ENCODE data around the gene ALDOC.
"Not testable (repeated sequence)": the region's sequence is repeated elsewhere in the genome, so short reads cannot be mapped to it uniquely, and the experiment has no call there.

Gene ALDOC

GRCh38 chr17:28576758-28577465, at the start of gene ALDOC:
Gene ALDOC, minus strand, starts transcription at chr17:28576895. Its CDS starts 1,363 bp downstream, at chr17:28575532.
- peak; percentile 89 for DNase-seq (ENCODE audit: low spot score)

DNA sequence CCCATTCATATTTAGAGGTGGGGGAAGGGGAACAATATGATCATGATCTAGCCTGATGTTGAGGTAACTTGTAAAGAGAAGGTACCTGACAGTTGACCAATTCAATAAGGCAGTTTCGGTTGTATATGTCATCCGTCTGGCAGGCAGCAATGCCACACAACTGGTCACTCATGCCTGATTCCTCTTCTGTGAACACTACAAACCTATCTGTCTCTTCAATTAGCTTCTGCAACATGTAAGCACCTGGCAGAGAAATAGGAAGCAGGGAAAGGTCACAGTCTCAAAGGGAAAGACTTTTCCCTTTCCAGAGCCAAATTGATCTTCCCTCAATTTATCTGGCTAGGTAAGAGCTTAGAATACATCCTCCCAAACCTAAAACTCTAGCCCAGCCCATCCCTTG, 47.5 kb upstream of the ALDOC start:
- DNase-seq (ENCODE audit: low spot score), result no peak

DNA sequence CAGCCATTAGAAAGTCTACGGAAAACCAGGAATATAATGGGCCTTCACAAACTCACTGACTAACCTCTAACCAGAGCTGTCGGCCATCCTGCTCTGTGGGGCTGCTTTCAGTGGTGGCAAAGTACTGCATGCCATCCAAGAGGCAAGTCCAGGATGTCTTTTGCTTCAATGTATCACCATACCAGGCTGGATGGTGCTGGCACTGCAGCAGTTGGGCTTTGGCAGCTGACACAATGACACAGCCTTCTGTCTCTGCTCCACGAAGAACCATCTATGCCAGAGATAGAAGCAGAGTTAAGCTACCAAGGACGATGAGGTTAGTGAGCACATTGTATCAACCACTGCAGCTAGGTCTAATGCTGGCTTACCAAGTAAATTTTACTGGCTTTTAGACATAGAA, 47.0 kb upstream of the ALDOC start:
- DNase-seq (ENCODE audit: low spot score), result no peak

DNA sequence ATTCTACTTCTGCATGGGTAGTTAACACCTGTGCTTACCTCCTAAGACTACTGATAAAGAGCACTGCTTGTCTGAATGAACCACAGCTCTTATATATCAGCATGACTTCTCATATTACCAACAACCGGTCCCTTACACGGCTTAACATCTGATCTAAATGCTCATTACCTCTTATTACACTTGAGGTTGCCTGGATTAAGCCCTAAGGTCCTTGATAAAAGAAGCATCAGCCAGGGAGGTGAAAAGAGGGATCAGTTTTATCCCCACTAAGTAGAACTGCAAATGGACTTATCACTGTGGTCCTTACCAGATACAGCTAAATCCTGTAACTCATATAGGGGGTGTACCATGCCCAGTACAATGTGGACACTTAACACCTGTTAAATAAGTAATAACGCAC, 45.5 kb upstream of the ALDOC start:
- no peak for DNase-seq (ENCODE audit: low spot score)

DNA sequence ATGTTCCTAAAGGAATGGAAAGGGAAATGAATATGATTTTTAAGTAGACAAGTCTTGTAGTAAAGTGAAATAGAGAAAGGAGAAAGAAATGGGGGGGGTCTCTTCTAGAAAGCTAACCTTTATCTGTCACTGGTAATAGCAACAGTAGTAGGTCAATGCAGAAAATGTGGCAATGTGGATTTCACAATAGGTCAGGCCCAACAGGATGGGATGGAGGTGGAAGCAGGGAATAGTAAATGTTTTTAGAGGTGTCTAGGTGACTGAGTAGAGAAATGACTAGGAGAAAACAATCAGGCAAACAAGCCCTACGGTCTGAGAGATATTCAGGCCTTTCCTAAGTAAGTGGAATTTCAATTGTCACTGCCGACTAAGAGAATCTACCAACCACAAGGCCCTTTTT, 43.3 kb upstream of the ALDOC start:
- no peak for DNase-seq (ENCODE audit: low spot score)

- DNase-seq (ENCODE audit: low spot score), result no peak
Observed at GRCh38 chr17:28618464-28618863, 41.8 kb upstream of the ALDOC start.

- DNase-seq (ENCODE audit: low spot score), result no peak
Observed at GRCh38 chr17:28616281-28616680, 39.6 kb upstream of the ALDOC start.

- no peak for DNase-seq (ENCODE audit: low spot score)
Observed at GRCh38 chr17:28615260-28615940, 38.7 kb upstream of the ALDOC start.

DNA sequence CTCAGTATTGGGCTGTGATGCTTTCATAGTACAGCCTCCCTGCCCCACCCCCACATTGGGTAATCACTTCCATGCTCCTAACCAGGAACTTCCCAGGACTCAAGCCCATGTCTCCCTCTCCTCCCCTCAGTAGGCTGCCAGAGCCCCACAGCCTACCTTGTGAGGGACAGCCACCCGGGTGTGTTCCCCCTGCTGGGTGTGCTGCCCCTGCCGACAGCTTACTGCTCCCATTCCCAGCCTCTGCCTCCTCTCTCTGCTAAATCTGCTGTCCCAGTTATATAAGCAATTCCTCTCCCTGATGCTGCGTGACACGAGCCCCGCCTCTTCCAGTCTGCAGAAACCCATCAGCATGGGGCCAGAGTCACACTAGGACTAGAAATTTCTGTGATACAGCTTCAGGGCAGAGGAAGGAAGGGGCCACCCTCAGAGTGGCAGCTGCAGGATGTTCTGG, 37.3 kb upstream of the ALDOC start, which contains the start of gene RSKR:
RSKR (minus strand) TSS at position 255 of the 451 bp plus-strand sequence; CDS start at position 231, 24 bp downstream.
- no peak for DNase-seq (ENCODE audit: low spot score)

GRCh38 chr17:28612936-28613872, 36.5 kb upstream of the ALDOC start:
- DNase-seq (ENCODE audit: low spot score), result peak; percentile 25

- DNase-seq (ENCODE audit: low spot score), result no peak
Observed at GRCh38 chr17:28612531-28612930, 35.8 kb upstream of the ALDOC start.

- no peak for DNase-seq (ENCODE audit: low spot score)
Observed at GRCh38 chr17:28610376-28610775, 33.7 kb upstream of the ALDOC start.

GRCh38 chr17:28604031-28604430, 27.3 kb upstream of the ALDOC start:
- DNase-seq (ENCODE audit: low spot score), result not testable (repeated sequence)

GRCh38 chr17:28599311-28600184, 22.9 kb upstream of the ALDOC start:
- peak; percentile 80 for DNase-seq (ENCODE audit: low spot score)

DNA sequence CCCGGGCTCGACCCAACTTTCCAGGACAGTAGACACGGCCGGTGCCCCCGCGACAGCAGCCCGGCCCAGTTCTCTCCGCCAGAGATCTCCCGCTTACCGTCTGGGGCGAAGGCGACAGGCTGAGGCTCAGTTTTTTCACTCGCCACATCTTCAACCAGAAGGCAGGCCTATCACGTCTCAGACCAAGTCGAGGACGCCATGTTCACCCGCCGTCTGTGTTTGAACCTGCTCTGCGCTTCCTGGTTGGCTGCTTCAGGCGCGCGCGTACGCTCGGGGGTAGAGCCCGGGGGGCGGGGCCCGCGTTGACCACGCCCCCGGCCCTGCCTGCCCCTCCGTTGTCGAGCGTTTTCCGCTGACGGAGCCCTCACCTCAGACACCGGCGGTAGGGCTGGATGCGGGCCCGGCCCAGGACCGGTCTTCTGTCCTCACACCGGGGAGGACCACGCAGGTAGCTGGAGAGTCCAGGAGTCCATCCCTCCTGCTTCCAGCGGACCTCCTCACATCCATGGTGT, 22.2 kb upstream of the ALDOC start, which contains the start of gene SPAG5:
SPAG5 (minus strand) TSS at position 227 of the 512 bp plus-strand sequence; CDS start at position 148, 79 bp downstream.
- peak; percentile 92 for DNase-seq (ENCODE audit: low spot score)

GRCh38 chr17:28598389-28598788, 21.7 kb upstream of the ALDOC start:
- DNase-seq (ENCODE audit: low spot score), result no peak

DNA sequence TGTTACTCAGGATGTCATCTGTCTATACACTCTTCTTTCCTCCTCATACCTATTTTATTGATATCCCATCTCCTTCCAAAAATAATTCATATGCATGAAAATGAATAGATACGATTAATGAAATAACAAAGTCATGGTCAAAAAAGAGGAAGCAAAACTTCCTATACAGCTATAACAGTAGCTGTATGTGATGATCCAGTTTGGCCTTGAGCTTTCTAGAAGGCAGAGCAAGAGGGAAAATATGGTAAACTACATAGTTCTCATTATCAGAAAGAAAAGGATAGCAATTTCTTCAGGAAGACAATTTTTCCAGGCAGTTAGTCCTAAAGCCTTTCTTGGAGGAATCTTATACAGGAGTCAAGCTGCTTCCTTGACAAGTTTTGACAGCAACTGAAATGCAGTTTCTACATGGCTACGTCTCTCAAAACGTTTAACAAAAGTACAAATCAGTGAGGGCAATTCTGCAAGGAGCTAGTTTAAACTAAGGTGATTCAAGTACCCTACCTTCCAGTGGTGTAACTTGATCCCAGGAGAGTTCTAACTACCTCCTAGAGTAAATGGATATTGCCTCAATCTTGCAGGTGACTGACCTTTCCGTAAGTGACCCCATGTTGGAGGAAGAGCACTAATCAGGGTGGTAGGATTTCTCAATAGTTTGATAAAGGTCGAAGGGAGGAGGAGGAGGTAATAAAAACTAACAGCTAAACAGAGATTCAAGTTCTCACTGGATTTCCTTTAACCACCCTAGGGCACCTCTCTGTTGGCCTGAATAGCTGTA, 21.1 kb upstream of the ALDOC start:
- no peak for DNase-seq (ENCODE audit: low spot score)

GRCh38 chr17:28592260-28592659, 15.6 kb upstream of the ALDOC start:
- DNase-seq (ENCODE audit: low spot score), result no peak

DNA sequence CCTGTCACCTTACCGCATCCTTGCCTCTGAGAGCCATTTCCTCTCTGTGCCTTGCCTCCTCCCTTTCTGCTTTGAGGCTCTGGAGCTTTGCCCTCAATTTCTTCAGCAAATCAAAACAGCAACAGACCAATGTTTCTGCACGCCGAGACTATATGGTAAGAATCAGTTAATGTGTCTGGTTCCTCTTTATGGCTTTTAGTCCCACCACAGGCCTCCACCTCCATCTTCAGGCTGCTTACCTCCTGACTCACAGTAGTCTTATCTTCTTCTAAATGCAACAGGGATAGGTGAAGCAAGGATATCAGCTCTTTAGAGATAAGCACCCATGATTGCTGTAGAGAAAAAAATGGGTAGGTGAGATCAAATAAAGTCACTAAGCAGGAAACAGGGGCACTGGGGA, 9.2 kb upstream of the ALDOC start:
- no peak for DNase-seq (ENCODE audit: low spot score)

DNA sequence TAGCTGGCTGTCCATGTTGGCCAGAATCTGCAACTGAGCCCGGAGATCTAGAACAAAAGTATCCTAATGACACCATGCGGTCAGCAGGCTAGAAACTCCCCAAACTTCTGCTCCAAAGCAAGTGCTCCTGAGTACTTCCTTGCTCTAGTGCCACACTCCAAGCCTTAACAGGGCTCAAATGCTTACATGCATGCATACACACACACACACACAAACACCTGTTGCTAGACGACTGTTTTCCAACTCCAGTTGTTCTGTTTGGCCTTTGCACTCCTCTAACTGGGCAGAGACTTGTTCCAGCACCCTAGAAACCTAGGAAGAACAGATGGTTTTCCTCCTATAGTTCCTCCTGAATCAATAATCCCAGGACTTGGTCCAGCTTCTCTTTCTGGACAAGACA, 7.7 kb upstream of the ALDOC start:
- no peak for DNase-seq (ENCODE audit: low spot score)

All from SW480 (cell line).